Measurements from ENCODE around the gene SUMF1.

- no peak for TF ChIP-seq CTCF (IDR thresholded peaks at IDR 0.05)
- no peak for TF ChIP-seq POLR2A (IDR thresholded peaks at IDR 0.05)
- no peak for TF ChIP-seq EP300 (IDR thresholded peaks at IDR 0.05)
Measured at GRCh38 chr3:4410606-4411005, 56.5 kb downstream of the SUMF1 start.
